GM18508 (cell line): Measurements from ENCODE around the gene HAAO.

Source experiments
- ATAC-seq: cut with Tn5 transposase; IDR thresholded peaks from one replicate; pipeline ENCODE4 v1.9.1; 2021; ENCODE audit warnings: moderate number of reproducible peaks; ENCODE audit not compliant: insufficient read depth, unreplicated experiment

Gene HAAO

DNA sequence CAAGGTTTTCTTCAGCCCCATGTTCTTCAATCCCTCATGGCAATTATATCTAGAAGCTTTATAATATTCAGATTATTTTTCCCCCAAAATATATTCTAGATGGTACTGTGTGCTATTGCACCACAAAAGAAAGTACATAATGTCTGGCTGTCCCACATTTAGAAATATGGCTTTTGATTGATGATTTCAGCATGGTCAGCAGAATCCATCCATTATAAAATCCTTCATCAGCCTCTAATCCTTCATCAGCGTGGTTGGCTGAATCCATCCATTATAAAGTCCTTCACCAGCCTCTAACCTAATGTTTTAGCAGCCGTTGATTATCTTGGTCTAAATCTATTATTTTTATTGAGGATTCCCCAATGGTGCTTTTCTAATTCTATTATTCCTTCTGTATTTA lies 23.3 kb upstream of the HAAO start:
- no peak for ATAC-seq

DNA sequence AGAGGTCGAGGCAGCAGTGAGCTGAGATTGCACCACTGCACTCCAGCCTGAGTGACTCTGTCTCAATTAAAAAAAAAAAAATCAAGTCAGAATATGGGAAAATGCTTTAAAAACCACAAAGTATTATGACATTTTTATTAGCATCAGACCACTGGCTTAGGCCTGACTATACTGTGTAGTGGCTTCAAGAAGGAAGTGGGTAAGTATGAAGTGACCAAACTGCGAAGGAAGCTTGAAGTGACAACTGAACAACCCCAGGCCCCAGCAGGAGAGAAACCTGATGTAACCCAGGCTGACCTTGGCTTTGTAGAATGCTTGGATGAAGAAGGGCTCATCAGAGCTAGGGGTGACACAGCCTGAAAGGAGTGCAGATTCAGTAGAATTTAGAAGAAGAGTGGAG lies 21.4 kb upstream of the HAAO start:
- no peak for ATAC-seq

DNA sequence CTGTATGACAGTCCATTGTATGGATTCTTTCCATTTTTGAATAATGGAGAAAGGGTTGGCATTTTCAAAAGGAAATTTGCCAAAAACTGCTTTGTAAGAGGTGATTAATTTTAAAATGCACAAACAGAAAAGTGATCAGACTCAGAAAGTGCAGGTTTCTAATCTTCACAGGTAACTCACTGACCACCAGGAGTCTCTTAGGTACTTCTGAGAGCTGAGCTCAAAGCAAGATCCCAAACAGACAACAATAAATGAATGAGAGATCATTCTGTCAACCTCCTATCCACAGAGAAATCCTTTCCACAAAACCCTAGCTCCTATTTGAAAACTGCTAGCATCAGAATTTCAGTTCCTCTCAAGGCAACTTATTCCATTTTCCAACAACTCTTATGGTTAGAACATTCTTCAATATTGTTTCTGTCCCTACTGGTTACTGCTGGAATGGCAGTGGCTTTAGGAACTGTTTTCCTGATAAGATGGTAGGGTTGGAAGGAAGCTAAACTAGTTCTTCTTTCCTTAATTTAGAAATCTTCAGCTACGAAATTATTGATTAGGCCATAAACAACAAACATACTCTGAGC lies 20.6 kb upstream of the HAAO start:
- ATAC-seq: no peak

DNA sequence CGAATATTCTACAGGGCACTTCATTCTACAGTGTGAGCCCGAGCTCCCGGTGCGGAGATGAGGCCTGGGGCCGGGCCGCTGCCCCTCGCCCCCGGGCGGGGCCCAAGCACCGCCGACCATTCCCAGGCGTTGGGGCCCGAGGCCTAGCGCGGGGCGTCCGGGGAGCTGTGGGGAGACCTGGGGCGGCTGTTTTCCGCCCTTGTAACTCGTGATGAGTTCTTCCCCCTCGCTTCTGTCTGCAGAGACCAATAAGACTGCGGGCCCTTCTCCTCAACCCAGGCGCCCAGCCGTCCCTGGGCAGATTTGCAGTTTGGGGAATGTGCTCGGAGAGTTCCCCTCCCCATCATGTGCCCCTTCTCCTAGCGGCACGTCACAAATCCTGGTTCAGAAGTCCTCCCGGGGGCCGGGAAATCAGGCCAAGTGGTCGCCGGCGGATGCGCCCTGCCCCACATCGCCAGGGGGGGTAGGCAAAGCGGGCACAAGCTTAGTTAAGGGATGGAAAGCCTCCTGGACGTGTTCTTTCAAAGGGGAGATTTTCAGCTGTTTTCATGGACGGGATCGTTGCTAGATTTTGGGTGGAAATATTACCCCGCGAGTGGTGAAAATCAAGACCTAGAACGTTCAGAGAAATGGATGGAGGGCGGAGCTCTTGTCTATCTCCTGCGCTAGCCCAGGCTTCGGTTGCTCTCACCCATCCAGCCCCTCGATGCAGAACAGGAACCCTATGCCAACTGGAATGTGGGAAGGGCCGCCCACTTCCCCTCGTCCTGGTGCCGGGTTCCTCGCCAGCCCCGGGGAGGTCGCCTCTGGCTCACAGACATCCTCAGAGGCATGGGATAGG lies 18.8 kb upstream of the HAAO start:
- no peak for ATAC-seq

DNA sequence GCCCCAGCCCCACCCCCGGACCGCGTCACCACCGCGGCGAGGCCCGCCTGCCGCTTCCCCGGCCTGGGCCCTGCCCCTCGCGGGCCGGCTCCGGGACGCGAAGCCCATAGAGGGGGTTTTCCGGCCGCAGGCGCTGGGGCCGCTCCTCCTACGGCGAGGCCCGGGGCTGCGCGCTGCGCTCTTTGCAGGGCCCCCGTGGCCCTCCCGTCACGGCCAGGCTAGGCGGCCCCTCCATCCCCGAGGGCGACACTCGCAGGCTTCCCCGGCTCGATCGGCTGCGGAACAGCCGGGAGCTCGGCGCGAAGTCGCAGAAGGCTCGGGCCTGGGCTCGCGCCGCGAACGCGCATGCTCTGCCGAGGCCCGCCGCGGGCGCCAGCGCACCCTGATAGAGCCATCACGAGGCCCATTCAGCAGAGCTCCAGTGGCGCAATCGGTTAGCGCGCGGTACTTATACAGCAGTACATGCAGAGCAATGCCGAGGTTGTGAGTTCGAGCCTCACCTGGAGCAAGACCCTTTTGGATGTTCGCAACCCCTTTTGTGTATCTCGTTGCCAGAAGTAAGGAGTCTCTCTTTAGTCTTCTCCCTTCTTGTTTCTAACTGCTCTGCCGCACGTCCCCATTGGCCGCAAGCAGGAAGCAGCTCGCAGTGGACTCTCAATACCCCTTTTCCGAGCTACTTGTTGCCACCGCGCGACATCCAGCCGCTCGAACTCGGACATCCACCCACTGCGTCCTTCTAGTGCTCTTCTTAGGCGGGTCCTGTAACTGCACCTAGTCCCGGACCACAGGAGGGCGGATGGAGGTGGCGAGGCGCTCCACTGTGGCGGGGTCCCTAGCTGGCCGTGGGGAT lies 18.0 kb upstream of the HAAO start:
- ATAC-seq: peak; percentile 62

DNA sequence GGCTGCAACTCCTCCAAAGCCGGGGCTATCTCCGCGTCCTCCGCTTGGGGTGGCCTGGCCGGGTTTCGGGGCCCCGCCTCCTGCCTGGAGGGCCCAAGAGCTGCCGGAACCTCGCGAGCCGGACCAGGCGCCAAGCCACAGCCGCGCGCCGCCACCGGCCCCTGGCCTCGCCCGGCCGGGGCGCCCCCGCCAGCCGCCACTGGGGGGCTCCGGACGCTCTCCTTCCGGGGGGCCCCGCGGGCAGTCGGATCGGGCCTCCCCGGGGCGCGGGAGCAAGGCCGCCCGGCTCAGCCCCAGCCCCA lies 17.4 kb upstream of the HAAO start:
- no peak for ATAC-seq

DNA sequence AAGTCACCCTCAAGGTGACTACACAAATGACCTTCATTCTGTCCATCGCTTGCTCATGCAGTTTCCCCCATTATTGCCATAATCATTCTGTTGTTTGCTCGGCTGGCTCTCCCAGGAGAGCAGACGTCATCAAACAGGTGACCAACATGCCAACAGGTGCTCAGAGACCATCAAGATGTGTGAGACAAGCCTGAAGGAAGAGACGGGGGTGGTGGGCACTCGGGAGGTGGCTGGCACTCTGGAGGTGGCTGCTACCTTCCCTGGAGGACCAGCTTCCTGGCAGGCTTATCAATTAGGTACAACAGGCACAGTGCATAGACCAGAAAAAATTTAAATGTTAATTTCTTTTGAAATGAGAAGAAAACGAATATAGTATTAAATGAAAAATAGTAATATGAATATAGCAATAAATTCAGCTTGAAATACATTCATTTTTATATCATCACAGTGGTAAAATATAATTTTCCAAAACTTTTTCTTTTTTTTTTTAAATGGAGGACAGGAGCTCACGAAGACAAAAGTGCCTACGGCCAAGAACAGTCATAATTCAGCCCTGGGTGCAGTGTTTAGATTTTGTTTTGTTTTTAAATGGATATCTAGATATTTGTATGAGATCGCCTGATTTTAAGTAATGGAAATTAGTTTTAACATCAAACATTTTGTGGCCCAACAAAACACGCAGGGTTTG lies 16.9 kb upstream of the HAAO start:
- no peak for ATAC-seq

DNA sequence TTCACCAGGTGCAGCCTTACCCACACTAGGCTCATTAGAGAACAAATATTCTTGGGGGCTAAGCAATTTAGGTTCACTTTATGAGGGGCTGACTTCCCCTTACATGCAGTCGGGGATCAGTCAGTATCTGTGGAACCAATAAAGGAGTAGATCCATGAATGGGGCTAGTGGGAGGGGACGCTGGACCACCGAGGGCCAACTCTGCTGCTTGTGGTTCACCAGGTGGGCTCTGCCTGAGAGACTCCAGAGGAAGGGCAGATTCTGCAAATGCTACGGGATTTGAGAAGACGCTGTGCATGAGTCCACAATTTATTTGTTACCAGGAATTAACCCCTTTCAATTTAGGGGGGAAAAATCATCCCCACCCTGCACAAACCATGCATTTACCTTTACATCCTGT lies 15.9 kb upstream of the HAAO start:
- no peak for ATAC-seq

DNA sequence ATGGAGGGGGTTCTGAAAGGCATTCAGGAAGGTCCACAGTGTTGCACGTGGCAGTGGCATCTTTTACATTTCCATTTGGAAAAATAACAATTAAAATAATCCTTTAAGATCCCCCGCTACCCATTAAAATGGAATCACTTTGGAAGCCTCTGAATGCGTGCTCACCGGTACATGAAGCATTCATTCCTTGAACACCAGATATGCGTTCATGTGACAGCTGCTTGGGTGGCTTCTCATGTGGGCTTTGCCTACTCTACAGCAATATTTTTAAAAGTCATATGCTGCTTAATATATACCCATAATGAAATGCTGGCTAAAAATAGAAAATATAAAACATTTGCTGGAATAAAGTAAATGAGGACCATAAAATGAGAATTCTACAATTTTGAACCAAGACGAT lies 14.4 kb upstream of the HAAO start:
- no peak for ATAC-seq

DNA sequence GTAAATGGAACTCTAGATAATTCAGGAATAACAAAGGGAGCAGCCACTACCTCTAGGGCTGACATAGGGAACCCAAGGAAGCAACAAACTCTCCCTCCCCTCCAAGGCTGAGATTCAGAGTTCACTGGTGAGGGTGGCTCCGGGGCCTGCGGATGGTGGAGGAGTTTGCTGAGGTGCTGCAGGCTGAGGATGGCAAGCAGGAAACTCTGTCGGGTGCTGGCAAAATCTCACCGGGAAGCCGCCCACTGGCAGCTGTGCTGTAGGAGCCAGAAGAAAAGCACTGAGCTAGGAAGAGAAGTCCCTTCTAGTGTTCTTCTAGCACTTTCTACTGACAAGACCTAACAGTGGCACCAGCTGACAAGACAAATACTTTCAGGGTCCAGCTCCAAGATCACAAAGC lies 12.5 kb upstream of the HAAO start:
- no peak for ATAC-seq

DNA sequence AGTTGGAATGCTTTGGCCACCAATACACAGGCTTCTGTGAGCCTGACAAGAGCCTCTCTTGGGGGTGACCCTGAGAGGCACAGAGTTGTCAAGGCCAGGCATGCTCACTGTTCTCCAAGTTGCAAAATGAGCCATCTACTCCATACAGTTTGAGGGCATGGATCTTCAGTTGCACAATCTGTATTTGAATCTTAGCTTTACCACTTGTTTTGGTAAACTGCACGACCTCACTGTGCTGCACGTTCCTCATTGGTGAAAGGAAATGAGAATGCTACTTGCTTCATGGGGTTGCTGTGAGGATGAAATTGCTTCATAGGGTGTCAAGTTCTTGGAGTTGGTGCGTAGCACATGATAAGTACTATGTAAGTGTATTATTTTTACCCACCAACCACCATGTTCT lies 12.0 kb upstream of the HAAO start:
- no peak for ATAC-seq

DNA sequence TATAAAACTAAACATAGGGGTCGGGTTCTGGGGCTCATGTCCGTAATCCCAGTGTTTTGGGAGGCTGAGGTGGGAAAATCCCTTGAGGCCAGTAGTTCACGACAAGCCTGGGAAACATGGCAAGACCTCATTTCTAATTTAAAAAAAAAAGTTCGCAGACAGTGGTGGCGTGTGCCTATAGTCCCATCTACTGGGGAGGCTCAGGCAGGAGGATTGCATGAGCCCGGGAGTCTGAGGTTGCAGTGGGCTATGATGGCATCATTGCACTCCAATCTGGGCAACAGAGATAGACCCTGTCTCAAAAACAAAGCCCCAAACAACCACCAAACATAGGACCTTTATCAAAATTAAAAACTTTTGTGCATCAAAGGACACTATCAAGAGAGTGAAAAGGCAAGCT lies 9.8 kb upstream of the HAAO start:
- no peak for ATAC-seq

DNA sequence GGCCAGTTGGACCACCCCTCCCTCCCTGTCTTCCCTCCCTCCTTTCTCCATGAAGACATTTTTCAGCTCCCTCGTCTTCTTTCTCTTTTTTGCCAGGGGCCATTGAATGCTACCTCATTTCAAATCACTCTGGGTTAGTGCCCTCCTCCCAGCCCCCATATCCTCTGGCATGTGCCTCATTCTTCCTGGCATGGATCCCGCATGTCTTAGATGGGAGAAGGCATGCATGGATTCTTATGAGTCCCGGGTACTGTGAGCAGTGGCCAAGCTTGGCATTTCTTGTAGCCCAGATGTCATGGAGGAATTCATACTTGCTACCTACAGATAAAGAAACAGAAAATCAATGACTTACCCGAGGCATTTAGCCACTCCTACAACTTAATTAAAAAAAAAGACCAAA lies 9.0 kb upstream of the HAAO start:
- ATAC-seq: no peak

DNA sequence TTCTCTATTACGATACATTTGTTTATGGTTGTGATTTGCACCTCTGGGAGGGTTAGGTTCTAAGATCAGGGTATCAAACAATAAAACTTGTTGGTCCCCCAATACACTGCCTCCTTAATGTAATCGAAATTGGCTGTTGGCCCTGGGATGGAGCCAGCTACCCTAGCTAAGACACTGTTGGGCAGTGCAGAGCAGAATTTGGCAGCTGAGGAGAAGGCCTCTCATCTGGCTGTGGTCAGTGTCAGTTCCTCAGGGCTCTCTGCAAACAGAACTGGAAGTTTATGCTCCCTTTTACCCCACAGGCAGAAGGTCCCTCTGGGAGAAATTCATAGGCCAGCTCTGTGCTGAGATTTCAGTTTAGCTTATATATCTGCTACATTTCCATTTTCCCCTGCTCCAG lies 8.6 kb upstream of the HAAO start:
- ATAC-seq: no peak

DNA sequence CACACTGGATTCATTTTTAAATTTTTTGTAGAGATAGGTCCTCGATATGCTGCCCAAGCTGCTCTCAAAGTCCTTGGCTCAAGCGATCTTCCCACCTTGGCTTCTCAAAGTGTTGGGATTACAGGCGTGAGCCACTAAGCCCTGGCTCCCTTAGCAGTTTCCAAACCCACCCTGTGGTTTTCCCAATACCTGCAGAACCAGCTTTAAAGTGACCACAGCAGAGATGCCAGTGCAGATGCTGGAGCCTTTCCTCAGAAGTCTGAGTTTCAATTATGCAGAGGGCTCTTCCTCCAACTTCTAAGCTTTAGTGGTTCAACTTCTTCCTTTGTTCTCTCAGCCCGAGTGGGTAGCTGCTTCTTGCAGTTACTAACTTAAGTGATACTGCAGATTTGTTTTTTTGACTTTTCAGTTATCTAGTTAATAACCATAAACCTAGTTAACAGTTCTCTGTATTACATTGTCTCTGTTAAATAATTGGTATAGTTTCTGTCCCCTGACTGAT lies 8.1 kb upstream of the HAAO start:
- no peak for ATAC-seq

DNA sequence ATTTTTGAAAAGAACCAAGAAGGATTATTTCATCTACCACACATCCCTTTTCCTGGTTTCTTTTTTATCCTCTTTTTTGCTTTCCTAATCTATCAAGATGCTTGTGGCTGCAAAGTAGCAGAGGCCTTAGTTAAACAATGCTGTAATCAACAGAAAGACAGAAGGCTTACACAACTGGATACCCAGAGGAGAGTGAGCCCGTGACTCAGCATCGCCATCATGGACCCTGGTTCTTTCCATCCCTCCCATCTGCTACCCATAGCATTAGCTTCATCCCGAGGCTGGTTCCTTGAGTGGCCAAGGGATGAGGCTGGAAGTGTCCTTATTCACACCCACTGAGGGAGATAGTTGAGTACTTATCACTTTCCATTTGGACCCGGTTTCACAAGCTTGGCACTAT lies 7.5 kb upstream of the HAAO start:
- no peak for ATAC-seq

DNA sequence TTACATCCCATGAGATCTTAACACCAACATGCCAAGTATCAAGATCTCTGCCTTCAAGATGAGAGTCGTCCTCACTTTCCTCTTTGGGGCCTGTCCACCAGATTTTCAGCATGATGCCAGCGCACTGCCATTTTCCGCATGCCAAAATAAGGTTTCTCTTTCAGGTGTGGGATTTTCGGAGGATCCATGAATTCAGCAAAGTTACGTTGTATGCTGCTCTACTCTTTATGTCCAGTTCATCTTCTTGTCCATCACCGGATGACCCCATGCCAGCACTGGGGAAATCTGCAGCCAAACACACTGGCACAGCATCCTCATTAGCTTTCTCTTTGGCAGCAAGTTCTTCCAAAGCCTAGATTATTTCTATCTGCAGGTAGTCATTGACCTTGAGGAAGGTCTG lies 4.9 kb upstream of the HAAO start:
- ATAC-seq: no peak

DNA sequence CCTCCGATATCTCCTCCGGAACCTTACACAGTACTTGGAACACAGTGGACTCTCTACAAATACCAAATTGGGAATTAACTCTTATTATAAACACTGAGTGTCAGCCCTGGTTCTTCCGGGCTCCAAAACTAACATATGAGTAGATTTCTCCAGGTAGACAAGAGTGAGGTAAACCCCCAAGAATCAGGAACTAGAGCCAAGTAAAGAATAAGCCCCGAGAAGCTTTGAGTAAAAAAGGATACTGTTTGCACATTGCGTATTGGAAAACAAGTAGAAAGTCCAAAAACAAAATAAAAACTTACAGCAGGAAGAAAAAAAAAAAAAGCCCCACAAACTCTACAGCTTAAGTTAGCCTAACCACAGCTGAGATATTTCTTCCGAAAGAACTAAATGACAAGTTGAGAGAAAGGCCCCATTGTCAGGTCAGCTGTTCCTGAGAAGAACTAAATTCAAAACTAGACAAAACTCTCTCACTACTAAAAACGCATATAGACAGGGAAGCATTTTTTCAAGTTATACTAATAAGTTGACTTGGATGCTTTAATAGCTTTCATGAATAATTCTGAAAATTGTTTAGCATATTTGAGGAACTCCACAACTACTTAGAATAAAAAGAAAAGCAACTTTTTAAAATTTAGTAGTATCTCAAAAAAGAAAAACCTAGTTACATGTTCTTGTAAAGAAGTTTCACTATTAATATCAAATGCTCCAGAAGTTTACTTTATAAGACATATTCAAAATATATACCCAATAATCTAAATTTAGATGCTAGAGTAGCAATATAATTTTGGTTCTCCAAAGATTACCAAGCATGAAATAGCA lies 4.3 kb upstream of the HAAO start:
- ATAC-seq: no peak

DNA sequence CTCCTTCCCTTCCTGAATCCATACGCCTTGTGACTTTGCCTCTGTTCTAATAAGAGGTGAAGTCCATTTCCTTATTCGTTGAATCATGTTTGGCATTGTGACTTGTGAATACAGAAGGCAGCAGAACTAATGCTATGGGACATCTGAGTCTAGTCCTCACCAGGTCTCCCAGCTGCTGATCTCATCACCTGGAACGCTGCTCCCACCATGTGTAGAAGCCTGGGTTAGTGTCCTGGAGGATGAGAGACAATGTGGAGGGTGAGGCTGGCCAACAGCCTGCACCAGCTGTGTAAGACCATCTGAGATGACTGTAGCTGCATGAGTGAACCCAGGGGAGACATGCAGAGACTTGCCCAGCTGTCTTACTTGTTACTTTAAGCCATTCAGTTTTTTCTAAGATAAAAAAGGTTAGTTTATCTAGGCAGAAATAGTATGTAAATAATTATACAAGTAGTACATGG lies 3.5 kb upstream of the HAAO start:
- ATAC-seq: peak; percentile 33

DNA sequence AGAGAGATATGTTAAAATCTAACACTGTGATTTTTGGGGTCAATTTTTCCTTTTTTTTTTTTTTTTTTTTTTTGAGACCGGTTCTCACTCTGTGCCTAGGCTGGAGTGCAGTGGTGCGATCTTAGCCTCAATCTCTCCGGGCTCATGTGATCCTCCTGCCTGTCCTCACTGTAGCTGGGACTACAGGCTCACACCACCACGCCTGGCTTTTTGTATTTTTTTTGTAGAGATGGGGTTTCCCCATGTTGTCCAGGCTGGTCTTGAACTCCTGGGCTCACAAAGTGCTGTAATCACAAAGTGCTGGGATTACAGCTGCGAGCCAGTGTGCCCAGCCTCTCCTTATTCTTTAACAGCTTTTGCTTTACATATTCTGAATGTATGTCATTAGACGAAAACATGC lies 2.9 kb upstream of the HAAO start:
- no peak for ATAC-seq
